ENCODE measurements around the gene BIN1. TPM values are rescaled to one million over a fixed set of nuclear protein-coding genes. Genes with fewer than 3 reads are reported as not detected.

BIN1 gene
- total and polyA plus RNA-seq, 2 of the 4 experiments (the other 2 are of a cell fraction), result 18.1 to 25.7 TPM

DNA sequence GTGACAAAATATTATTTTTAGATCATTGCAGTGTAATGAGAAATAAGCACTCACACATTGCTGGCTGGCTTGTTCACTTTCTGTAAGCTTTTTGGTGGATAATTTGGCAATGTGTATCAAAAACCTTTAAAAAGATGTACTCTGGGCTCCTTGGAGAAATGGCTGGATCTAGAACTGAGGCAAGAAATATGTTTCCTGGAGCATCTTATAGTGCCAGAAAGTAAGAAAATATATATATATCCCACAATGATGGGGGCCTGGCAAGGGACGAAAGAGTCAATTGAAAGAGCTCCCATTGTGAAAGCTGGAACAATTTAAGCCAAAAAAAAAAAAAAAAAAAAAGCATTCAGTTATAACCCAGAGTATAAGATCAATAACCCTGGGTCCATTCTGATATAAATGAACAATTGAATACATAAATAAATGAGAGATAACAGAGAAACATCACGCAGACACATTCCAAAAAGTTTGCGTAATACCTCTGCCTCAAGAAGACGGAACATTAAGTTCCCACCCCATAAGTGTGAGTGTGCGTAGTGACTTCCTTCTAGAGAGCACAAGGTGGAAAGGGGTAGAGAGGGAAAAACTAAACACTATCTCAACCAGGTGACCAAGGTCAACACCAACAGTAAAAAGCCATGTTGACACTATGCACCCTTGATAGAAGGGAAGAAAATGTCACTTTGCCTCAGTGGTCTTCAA is 77.5 kb downstream of the BIN1 start:
- H2BK20ac ChIP-seq (ENCODE audit: low read depth, low read length), result no peak overlapping the region
- H2AK9ac ChIP-seq (replicated peaks; ENCODE audit: low read depth, low read length, poor library complexity), result no peak overlapping the region
- H2AK5ac ChIP-seq (ENCODE audit: low read depth, low read length), result no peak overlapping the region
- no peak overlapping the region for H3K56ac ChIP-seq (ENCODE audit: extremely low read depth, insufficient read depth, low read length)
- H3K4me3 ChIP-seq (ENCODE audit: insufficient read depth, low read depth, low read length), result no peak overlapping the region
- DNase-seq, result no peak
- POLR2A ChIA-PET (ENCODE audit: unreplicated experiment), result no interaction called here
- H3K18ac ChIP-seq (ENCODE audit: low read depth, low read length), result no peak overlapping the region
- no peak overlapping the region for H3K14ac ChIP-seq (replicated peaks; ENCODE audit: low read depth, low read length)
- peaks cover 6% of the 10 kb centered on the region; the same call in 1 of the 2 replicates for H3K4me1 ChIP-seq (ENCODE audit: control insufficient read depth, insufficient read depth, low read length)
- H3K4me2 ChIP-seq (ENCODE audit: low read depth, low read length), result no peak overlapping the region
- no peak overlapping the region for H4K8ac ChIP-seq (ENCODE audit: low read depth in 2 of 2, low read length in 2 of 2)
- no peak overlapping the region for H2BK120ac ChIP-seq (ENCODE audit: low read depth, low read length)
- no peaks in the 10 kb centered on the region for H3K36me3 ChIP-seq (ENCODE audit: control insufficient read depth, insufficient read depth, low read length)
- ATAC-seq (ENCODE audit: low read depth), result no peak
- no peaks in the 10 kb centered on the region; the same call in 1 of the 2 replicates for H3K27me3 ChIP-seq (ENCODE audit: control insufficient read depth, insufficient read depth, low read length)
- H4K20me1 ChIP-seq (ENCODE audit: insufficient read depth, low read length), result no peaks in the 10 kb centered on the region
- H4K5ac ChIP-seq (ENCODE audit: low read depth, low read length), result no peak overlapping the region
- intact Hi-C loops (cut with micrococcal nuclease), result loop anchor here (10.0 kb wide), 1 partner anchor 375 kb away; the partner anchor contains the start of gene GYPC
- H2AFZ ChIP-seq (replicated peaks; ENCODE audit: low read length, poor library complexity), result no peak overlapping the region
- peak; percentile 52 for TF ChIP-seq CEBPB (IDR thresholded peaks at IDR 0.05; ENCODE audit: low read depth, low read length)
- TF ChIP-seq MAZ (IDR thresholded peaks at IDR 0.05; ENCODE audit: borderline replicate concordance, low read depth, low read length), result no peak
- no peak overlapping the region for H3K23ac ChIP-seq (ENCODE audit: low read depth, low read length)
- no peak overlapping the region for H4K91ac ChIP-seq (ENCODE audit: insufficient read depth, low read depth, low read length)
- H2BK15ac ChIP-seq (ENCODE audit: low read depth, low read length), result no peak overlapping the region
- H3K9me1 ChIP-seq (ENCODE audit: insufficient read depth, low read length), result peaks cover 9% of the 10 kb centered on the region
- no CpG with 5 or more reads among the region's 5 CpGs for WGBS, 2 experiments (ENCODE audit: extremely low coverage in 2 of 2, insufficient read length in 1 of 2)
- dilution Hi-C loops (cut with HindIII; ENCODE audit: low sequenced_read_pairs, unreplicated experiment), result no loop called here
- CTCF ChIA-PET, result no interaction called here
- no peaks in the 10 kb centered on the region for H3K9me3 ChIP-seq (ENCODE audit: control insufficient read depth, insufficient read depth, low read length)
- in situ Hi-C loops (cut with MboI; ENCODE audit: low sequenced_read_pairs), result no loop called here
- no TSS peak for BruUV-seq (replicated peaks)
- no peak overlapping the region for H3K9ac ChIP-seq (ENCODE audit: low read depth, low read length)
- no peak overlapping the region for H3K27ac ChIP-seq (ENCODE audit: insufficient read depth, low read length)
- H3K4ac ChIP-seq (ENCODE audit: low read depth, low read length), result no peak overlapping the region
- H2BK5ac ChIP-seq (ENCODE audit: low read depth, low read length, poor library complexity, severe bottlenecking), result no peak overlapping the region
- no peaks in the 10 kb centered on the region for H3K79me1 ChIP-seq (ENCODE audit: low read depth in 1 of 2, low read length in 2 of 2)

Data from IMR-90 (cell line).